Nephron progenitor cell (in vitro differentiated cells): Measurements from ENCODE around the gene SCN3A.

Experiments
- DNase-seq: peaks from one replicate; pipeline ENCODE4 v3.0.0; 2021
- H3K27ac Mint-ChIP-seq: 2 replicates; pipeline ENCODE4 v1.8.0; 2021; ENCODE audit warnings: mild to moderate bottlenecking, moderate library complexity, mixed read lengths
- H3K27me3 Mint-ChIP-seq: 2 replicates; pipeline ENCODE4 v1.8.0; 2021; ENCODE audit warnings: mild to moderate bottlenecking, low read depth, mixed read lengths; ENCODE audit not compliant: poor library complexity
- H3K36me3 Mint-ChIP-seq: 2 replicates; pipeline ENCODE4 v1.8.0; 2021; ENCODE audit warnings: low read depth, mixed read lengths
- H3K4me1 Mint-ChIP-seq: 2 replicates; pipeline ENCODE4 v1.8.0; 2021; ENCODE audit warnings: mixed read lengths
- H3K4me3 Mint-ChIP-seq: 2 replicates; pipeline ENCODE4 v1.8.0; 2021; ENCODE audit warnings: mild to moderate bottlenecking, moderate library complexity, mixed read lengths
- H3K9me3 Mint-ChIP-seq: 2 replicates; pipeline ENCODE4 v1.8.0; 2021; ENCODE audit warnings: mild to moderate bottlenecking, moderate library complexity, mixed read lengths
- CTCF ChIP-seq: fragments of 200-600 bp; sonication (generic); IDR thresholded peaks from 2 replicates; pipeline ENCODE4 v1.5.0; 2021; ENCODE audit warnings: antibody characterized with exemption

SCN3A gene

GRCh38 chr2:165198181-165198580 is 5.7 kb downstream of the SCN3A start:
- no peak for DNase-seq
- Mint-ChIP-seq H3K4me1 (peaks cover 7% of the 10 kb centered on the region), H3K36me3 (no peaks in the 10 kb centered on the region), H3K27ac (no peak overlapping the region), H3K27me3 (peaks cover 5% of the 10 kb centered on the region), H3K9me3 (no peaks in the 10 kb centered on the region), H3K4me3 (no peak overlapping the region)
- no peak for TF ChIP-seq CTCF

DNA sequence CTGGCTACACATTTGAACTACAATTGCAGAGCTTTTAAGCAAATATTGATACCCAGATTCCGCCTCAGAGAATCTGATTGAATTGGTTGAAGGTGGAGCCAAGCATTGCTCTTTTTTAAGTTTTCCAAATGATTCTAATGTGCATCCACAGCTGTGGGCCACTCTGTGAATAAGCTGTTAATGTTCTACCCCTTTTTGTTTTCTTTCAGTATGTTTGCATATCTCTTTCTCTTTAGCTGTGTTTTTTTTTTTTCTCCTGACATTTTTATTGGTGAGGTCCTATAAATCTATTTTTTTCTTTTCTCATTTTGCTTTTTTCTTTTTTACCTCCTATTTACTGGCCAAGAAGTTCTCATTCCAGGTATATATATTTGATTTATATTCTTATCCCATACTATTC is 6.5 kb downstream of the SCN3A start:
- H3K9me3 Mint-ChIP-seq: no peaks in the 10 kb centered on the region
- no peak overlapping the region for H3K27ac Mint-ChIP-seq
- peaks cover 5% of the 10 kb centered on the region for H3K27me3 Mint-ChIP-seq
- peaks cover 7% of the 10 kb centered on the region for H3K4me1 Mint-ChIP-seq
- TF ChIP-seq CTCF: no peak
- H3K36me3 Mint-ChIP-seq: no peaks in the 10 kb centered on the region
- H3K4me3 Mint-ChIP-seq: no peak overlapping the region
- no peak for DNase-seq

DNA sequence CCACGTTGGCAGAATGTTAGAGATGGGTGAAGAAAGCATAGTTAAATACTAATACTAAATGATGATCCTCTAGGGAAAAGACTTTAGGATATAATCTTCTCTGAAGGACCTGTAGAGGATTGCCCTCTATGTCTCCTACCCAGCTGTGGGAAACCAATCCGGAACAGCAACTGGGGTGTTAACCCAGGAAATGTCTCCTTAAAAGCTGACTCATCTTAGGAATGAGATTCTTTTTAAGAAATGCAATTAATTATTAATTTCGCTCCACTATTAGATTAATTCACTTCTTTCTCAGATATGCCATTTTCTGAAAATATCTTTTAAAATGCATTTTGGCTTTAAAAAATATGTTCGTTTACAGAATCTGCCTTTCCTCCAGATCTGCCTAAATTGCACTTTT is 7.4 kb downstream of the SCN3A start:
- Mint-ChIP-seq H3K27ac (no peak overlapping the region), H3K27me3 (peaks cover 5% of the 10 kb centered on the region), H3K36me3 (no peaks in the 10 kb centered on the region), H3K9me3 (no peaks in the 10 kb centered on the region), H3K4me1 (peaks cover 7% of the 10 kb centered on the region), H3K4me3 (no peak overlapping the region)
- DNase-seq: no peak
- no peak for TF ChIP-seq CTCF

- no peak for DNase-seq
- TF ChIP-seq CTCF: no peak
- Mint-ChIP-seq H3K4me3 (no peak overlapping the region), H3K27ac (no peak overlapping the region), H3K9me3 (no peaks in the 10 kb centered on the region), H3K4me1 (peaks cover 7% of the 10 kb centered on the region), H3K27me3 (peaks cover 5% of the 10 kb centered on the region), H3K36me3 (no peaks in the 10 kb centered on the region)
These were observed 10.6 kb downstream of the SCN3A start for GRCh38 chr2:165193178-165193777.

DNA sequence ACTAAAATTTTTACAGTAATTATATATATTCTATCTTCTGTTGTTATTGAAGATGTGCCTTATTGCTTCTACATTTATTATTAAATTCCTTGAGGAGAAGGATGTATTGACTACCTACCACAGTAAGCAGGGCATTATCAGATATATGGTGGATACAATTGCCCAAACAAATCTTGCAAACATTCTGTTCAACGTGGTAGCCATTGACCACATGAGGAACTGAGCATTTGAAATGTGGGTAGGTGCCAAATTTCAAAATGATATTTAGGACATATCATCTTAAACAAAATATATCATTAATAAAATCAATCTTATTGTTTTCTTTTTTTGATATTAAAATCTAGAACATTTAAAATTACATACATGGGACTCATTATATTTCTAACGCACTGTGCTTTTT is 11.1 kb downstream of the SCN3A start:
- H3K36me3 Mint-ChIP-seq: no peaks in the 10 kb centered on the region
- H3K27ac Mint-ChIP-seq: no peak overlapping the region
- H3K4me1 Mint-ChIP-seq: peaks cover 7% of the 10 kb centered on the region

More for the DNA sequence above, 11.1 kb downstream of the SCN3A start:
- no peak for DNase-seq
- TF ChIP-seq CTCF: no peak
- peaks cover 5% of the 10 kb centered on the region for H3K27me3 Mint-ChIP-seq
- H3K4me3 Mint-ChIP-seq: no peak overlapping the region
- no peaks in the 10 kb centered on the region for H3K9me3 Mint-ChIP-seq
